H1 (cell line): ENCODE data around the gene PTPN7.

Experiments
- EP300 ChIP-seq, 2 experiments: IDR thresholded peaks; 1 replicate in 1 of 2; 2 replicates in 1 of 2; pipeline ENCODE4 v1.6.1; 2011 to 2012; ENCODE audit warnings: low read depth in 2 of 2, low read length in 2 of 2, mild to moderate bottlenecking in 2 of 2, borderline replicate concordance in 1 of 2, inconsistent platforms in 1 of 2, moderate library complexity in 1 of 2
- GTF2F1 ChIP-seq: IDR thresholded peaks from 2 replicates; pipeline ENCODE4 v1.6.1; 2012; ENCODE audit warnings: low read depth, low read length, improper control_type of control experiment, borderline replicate concordance
- POLR2A ChIP-seq, 2 experiments: IDR thresholded peaks; 1 replicate in 1 of 2; 2 replicates in 1 of 2; pipeline ENCODE4 v1.6.1; 2011; ENCODE audit warnings: low read depth in 2 of 2, low read length in 2 of 2, mild to moderate bottlenecking in 2 of 2; ENCODE audit errors: control extremely low read depth in 1 of 2
- POLR2AphosphoS5 ChIP-seq: IDR thresholded peaks from 2 replicates; pipeline ENCODE4 v1.6.1; 2011; ENCODE audit warnings: low read depth, low read length
- TAF7 ChIP-seq: optimal IDR thresholded peaks from 2 replicates; pipeline ENCODE3; 2011; ENCODE audit warnings: low read depth, mild to moderate bottlenecking, inconsistent platforms, low read length, moderate library complexity, borderline replicate concordance

DNA sequence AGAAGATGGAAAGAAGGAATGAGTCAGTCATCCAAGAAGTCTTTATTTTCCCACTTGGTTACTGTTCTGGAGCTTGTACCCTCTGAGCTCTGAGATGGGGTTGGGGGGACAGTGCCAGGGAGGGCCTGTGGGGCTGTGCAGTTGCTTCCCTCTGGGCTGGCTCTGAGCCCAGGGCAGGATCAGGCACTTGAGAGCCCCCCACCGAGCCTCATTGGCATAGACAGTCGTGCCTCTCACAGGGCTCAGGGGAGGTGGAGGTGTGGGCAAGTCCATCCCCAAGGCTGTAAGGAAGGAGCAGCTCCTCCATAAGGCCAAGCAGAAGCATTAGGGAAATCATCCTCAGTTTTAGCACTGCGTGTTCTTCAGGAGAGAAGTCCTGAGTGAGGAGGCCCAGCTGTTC lies 13.4 kb downstream of the PTPN7 start:
- TF ChIP-seq GTF2F1 (no peak), TAF7 (no peak), POLR2AphosphoS5 (no peak), POLR2A (IDR thresholded peaks at IDR 0.05; ENCODE audit: control extremely low read depth in 1 of 2, low read depth in 2 of 2, low read length in 2 of 2) (no peak), EP300 (IDR thresholded peaks at IDR 0.05; ENCODE audit: borderline replicate concordance in 1 of 2, low read depth in 2 of 2, low read length in 2 of 2) (no peak)
